OCI-LY1 (cell line): ENCODE measurements around the gene SETD1A.

Source experiments
- CTCF ChIP-seq: fragments of 200-600 bp; sonication (generic), shearing (Covaris generic); IDR thresholded peaks from 2 replicates; pipeline ENCODE4 v1.5.1; 2017; ENCODE audit warnings: mild to moderate bottlenecking, antibody characterized with exemption, low read length, moderate library complexity, mixed read lengths
- EZH2 ChIP-seq: fragments of 200-600 bp; sonication (generic), shearing (Covaris generic); IDR thresholded peaks from 2 replicates; pipeline ENCODE4 v1.8.0; 2017; ENCODE audit warnings: borderline replicate concordance, mixed run types, mild to moderate bottlenecking, antibody characterized with exemption, low read length, moderate library complexity, mixed read lengths

- TF ChIP-seq CTCF, result peak; percentile 55
- TF ChIP-seq EZH2, result no peak
Observed at GRCh38 chr16:30977502-30977901, 19.9 kb downstream of the SETD1A start.
